Stomach smooth muscle (tissue), 2 donors: ENCODE results near the gene PNCK.

ENCODE experiments used
- H3K27ac ChIP-seq: one replicate; pipeline ENCODE4 v1.7.0; 2013; ENCODE audit warnings: mild to moderate bottlenecking, low read length, inconsistent platforms
- H3K27me3 ChIP-seq, 2 donors: one replicate each; pipeline ENCODE4 v1.7.0; 2013; ENCODE audit warnings: low read length in 2 of 2; ENCODE audit not compliant: insufficient read depth in 2 of 2, control insufficient read depth in 1 of 2
- H3K36me3 ChIP-seq, 2 donors: one replicate each; pipeline ENCODE4 v1.7.0; 2013; ENCODE audit warnings: low read length in 2 of 2; ENCODE audit not compliant: control insufficient read depth in 2 of 2, insufficient read depth in 2 of 2
- H3K4me1 ChIP-seq: one replicate; pipeline ENCODE4 v1.7.0; 2013; ENCODE audit warnings: low read length; ENCODE audit not compliant: control insufficient read depth, insufficient read depth
- H3K4me3 ChIP-seq, 2 donors: one replicate each; pipeline ENCODE4 v1.7.0; 2013; ENCODE audit warnings: low read length in 2 of 2
- H3K9ac ChIP-seq, 2 donors: one replicate each; pipeline ENCODE4 v1.7.0; 2013; ENCODE audit warnings: low read length in 2 of 2, mild to moderate bottlenecking in 1 of 2
- H3K9me3 ChIP-seq, 2 donors: one replicate each; pipeline ENCODE4 v1.7.0; 2013; ENCODE audit warnings: low read length in 2 of 2; ENCODE audit not compliant: control insufficient read depth in 2 of 2
- donor health status: healthy.
- donor health status: Pancreatic carcinoma.

The PNCK gene

DNA sequence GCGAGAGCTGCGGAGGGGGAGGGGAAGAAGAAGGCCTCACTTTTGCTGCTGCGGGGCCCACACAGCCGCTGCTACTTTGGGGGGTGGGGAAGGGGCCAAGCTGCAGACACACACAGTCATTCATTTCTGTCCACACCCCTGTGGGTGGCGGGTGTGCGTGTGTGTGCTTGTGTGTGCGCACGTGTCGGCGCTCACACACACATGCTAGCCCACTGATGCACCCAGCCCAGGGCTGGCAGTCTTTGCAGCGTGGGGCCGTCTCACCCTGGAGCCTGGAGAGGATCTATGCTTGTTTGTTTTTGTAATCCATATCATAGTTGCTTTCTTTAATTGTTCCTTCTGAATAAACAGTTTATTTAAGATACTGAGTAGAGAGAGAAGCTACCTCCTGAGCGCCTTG, 22.7 kb downstream of the PNCK start:
- Histone ChIP-seq H3K27me3 (peaks cover 19 to 28% of the 10 kb centered on the region in 2 donors), H3K4me3 (no peak overlapping the region), H3K36me3 (no peaks in the 10 kb centered on the region), H3K4me1 (peaks cover 7% of the 10 kb centered on the region), H3K9me3 (peaks cover 0 to 10% of the 10 kb centered on the region in 2 donors), H3K27ac (no peak overlapping the region), H3K9ac (no peak overlapping the region)

DNA sequence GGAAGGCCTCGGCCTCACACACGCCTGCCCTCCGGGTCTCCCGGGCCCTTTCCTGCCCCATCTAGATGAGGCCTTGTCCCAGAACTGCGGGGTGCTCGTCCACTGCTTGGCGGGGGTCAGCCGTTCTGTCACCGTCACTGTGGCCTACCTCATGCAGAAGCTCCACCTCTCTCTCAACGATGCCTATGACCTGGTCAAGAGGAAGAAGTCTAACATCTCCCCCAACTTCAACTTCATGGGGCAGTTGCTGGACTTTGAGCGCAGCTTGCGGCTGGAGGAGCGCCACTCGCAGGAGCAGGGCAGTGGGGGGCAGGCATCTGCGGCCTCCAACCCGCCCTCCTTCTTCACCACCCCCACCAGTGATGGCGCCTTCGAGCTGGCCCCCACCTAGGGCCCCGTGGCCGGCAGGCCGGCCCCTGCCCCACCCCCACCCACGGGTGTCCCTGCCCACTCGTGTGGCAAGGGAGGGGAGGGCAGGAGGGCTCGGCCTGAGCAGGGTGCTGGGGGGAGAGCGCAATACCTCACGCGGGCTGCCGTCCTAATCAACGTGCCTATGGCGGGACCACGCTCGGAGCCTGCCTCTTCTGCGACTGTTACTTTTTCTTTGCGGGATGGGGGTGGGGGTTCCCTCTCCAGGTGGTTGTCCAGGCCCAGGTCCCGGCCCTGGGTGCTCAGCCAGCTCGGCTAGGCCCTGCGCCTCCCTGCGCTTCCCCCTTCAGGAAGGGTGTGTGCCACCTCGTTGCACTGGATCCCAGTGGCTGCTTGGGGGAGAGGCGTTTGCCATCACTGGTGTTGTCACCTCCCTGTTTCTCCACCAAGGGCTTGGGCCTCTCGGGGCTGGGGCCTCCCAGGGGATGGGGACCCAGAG, 23.5 kb downstream of the PNCK start:
- Histone ChIP-seq H3K9ac (no peak overlapping the region), H3K4me1 (peaks cover 7% of the 10 kb centered on the region), H3K9me3 (peaks cover 0 to 10% of the 10 kb centered on the region in 2 donors), H3K36me3 (no peaks in the 10 kb centered on the region), H3K4me3 (no peak overlapping the region), H3K27me3 (peaks cover 27 to 35% of the 10 kb centered on the region in 2 donors), H3K27ac (no peak overlapping the region)

DNA sequence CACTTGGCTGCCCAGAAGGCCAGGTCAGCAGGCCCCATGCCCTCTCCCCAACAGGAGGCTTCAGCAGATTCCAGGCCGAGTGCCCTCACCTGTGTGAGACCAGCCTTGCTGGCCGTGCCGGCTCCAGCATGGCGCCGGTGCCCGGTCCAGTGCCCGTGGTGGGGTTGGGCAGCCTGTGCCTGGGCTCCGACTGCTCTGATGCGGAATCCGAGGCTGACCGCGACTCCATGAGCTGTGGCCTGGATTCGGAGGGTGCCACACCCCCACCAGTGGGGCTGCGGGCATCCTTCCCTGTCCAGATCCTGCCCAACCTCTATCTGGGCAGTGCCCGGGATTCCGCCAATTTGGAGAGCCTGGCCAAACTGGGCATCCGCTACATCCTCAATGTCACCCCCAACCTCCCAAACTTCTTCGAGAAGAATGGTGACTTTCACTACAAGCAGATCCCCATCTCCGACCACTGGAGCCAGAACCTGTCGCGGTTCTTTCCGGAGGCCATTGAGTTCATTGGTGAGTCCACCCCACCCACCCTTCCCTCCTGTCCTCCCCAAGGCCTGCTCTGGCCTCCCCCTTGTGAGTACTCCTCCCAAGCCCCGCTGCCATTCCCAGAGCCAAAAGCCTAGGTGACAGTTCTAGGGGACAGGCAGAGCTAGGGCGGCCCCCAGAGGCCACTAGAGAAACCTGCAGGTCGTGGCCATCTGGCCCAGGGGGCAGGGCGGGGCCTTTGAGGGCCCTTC, 24.3 kb downstream of the PNCK start:
- Histone ChIP-seq H3K36me3 (no peaks in the 10 kb centered on the region), H3K9ac (no peak overlapping the region), H3K27me3 (peaks cover 31 to 42% of the 10 kb centered on the region in 2 donors), H3K9me3 (peaks cover 0 to 10% of the 10 kb centered on the region in 2 donors), H3K4me3 (no peak overlapping the region), H3K4me1 (peaks cover 11% of the 10 kb centered on the region), H3K27ac (no peak overlapping the region)

DNA sequence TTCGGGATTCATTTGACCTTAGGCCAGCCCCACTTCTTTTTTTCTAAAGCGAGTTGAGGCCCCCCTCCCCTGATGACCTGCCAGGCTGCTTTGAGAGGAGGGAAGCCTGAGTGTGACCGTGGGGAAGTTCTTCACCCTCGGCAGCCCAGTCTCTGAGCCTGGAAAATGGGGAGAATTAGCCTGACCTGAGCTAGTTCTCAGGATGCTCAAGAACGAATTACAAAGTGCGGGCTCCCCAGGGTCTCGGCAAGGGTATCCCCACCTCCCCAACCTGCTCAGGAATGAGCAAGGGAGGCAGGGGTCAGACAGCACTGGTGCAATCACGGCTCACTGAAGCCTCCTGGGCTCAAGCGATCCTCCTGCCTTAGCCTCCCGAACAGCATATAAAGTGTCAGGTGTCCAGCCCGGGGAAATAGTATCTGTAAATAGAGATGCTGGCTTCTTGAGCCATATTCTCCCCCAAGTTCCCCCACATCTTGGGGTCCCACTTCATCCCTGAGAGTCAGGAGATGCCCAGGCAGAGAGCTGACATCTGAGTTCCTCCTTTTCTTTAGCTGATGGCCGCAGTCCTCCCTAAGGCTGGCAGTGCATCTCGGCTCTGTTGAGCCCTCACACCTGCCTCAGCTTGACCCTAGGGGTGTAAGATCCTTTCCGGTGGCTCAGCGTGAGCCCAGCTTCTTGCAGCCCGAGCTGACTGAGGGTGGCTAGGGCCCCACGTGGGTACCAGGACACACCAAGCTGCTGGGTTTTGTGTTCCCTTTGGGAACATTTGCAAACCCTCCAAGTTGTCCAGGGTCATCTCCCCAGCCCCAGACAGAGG, 25.0 kb downstream of the PNCK start:
- Histone ChIP-seq H3K4me3 (no peak overlapping the region), H3K27me3 (peaks cover 35 to 44% of the 10 kb centered on the region in 2 donors)

DNA sequence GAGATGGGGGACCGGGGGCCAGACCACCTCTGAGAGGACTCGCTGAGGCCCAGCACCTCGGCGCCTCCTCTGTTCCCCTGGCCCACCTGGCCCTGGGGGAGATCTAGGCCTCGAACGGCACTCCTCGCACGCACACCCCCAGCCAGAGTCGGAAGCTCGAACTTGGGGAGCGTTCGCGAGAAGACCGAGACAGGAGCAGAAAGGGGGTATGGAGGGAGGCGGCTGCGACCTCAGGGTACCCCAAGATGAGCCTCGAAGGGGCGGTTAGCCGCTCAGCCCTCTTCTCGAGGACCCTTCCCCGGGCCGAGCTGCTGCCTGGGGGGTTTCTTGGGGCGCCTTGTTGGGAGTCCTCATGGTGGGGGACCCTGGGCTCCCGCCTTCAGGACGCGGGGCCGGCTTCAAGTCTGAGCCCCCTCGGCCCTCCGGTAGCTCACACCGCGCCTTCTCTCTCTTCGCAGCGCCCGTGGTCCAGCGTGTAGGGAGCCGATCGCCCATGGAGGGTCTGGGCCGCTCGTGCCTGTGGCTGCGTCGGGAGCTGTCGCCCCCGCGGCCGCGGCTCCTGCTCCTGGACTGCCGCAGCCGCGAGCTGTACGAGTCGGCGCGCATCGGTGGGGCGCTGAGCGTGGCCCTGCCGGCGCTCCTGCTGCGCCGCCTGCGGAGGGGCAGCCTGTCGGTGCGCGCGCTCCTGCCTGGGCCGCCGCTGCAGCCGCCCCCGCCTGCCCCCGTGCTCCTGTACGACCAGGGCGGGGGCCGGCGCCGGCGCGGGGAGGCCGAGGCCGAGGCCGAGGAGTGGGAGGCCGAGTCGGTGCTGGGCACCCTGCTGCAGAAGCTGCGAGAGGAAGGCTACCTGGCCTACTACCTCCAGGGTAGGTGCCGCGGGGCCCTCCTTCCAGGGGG, 25.9 kb downstream of the PNCK start:
- no peaks in the 10 kb centered on the region for H3K9me3 ChIP-seq
- no peaks in the 10 kb centered on the region for H3K36me3 ChIP-seq
- peaks cover 18% of the 10 kb centered on the region for H3K4me1 ChIP-seq
- no peak overlapping the region for H3K9ac ChIP-seq
- peak overlapping the region in 1 of 2 donors; percentile 8 for H3K4me3 ChIP-seq
- H3K27me3 ChIP-seq: peaks cover 42 to 50% of the 10 kb centered on the region in 2 donors
- no peak overlapping the region for H3K27ac ChIP-seq

More for the DNA sequence above, 25.0 kb downstream of the PNCK start:
- H3K9me3 ChIP-seq: peaks cover 0 to 3% of the 10 kb centered on the region in 2 donors
- H3K36me3 ChIP-seq: no peaks in the 10 kb centered on the region
- peaks cover 17% of the 10 kb centered on the region for H3K4me1 ChIP-seq
- no peak overlapping the region for H3K27ac ChIP-seq
- no peak overlapping the region for H3K9ac ChIP-seq

DNA sequence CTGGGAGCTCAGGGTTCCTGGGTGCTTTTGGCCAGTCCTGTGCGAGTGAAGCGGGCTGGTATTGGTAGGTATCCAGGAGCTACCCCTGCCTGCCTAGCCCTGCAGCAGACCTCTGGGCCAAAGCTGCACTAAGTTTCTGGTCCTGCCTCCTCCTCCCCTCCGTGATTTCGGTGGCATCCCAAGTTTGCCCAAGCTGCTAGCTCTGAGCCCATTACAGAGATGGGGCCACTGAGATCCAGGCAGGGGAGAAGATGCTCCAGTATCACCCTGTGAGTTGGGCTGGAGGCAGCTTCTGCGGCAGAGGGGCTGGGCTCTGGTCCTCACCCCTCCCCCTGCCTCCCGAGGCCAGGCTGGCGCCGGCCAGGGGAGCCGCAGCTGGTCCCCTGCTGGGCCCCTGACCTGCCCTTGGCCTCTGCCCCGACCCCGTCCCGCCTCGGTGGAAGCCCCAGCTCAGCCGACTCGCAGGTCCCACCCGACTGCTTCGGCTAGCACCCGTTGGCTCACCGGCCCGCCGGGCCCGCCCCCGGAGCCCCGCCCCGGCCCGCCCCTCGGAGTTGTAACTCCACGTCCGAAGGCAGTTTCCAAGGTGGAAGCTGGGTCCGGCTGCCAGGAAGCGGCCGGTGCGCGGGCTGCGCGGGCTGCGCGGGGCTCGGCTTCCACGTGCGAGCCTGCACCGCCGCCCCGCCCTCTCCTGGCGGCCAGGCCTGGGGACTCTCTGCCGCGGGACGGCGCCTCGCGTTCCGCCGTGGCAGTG, 26.8 kb downstream of the PNCK start, which contains the start of gene DUSP9:
TSS of gene DUSP9 (plus strand) at position 584 of the 754 bp plus-strand sequence. CDS start 751 bp downstream, outside the sequence.
- H3K9me3 ChIP-seq: no peaks in the 10 kb centered on the region
- H3K27ac ChIP-seq: no peak within 1 kb of the TSS
- H3K4me3 ChIP-seq: peak within 1 kb of the TSS in 1 of 2 donors; percentile 8
- peaks cover 20% of the 10 kb centered on the region for H3K4me1 ChIP-seq
- H3K36me3 ChIP-seq: no peaks in the 10 kb centered on the region
- peaks cover 44 to 53% of the 10 kb centered on the region in 2 donors for H3K27me3 ChIP-seq
- no peak within 1 kb of the TSS for H3K9ac ChIP-seq

DNA sequence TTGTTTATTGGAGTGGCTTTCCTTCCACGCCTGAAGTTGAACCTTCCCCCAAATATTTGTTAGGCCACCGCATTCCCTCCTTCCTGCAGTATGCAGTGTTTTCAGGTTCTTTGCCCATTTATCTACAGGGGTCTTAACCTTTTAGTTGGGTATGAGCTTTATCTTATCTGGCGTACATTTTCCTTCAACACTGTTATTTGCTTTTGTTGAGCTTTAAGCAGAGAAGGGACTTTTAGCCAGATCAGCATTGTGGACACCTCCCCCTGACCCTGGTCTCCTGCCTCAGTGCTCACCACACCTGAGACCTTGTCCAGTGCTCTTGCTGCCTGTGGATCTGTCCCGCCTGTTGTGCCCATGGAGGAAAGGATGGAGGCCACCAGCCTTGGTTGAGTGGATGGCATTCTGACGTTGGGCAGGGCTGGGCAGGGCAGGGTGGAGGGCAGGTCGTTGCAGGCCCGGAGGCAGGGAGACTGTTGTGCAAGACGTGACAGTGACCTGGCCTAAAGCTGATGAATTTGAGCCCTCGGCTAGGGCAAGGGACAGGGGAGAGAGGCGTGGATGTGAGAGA, 27.6 kb downstream of the PNCK start:
- Histone ChIP-seq H3K27me3 (peaks cover 48 to 60% of the 10 kb centered on the region in 2 donors), H3K4me1 (peaks cover 20% of the 10 kb centered on the region), H3K9me3 (no peaks in the 10 kb centered on the region), H3K4me3 (no peak overlapping the region), H3K27ac (no peak overlapping the region), H3K36me3 (no peaks in the 10 kb centered on the region), H3K9ac (no peak overlapping the region)

DNA sequence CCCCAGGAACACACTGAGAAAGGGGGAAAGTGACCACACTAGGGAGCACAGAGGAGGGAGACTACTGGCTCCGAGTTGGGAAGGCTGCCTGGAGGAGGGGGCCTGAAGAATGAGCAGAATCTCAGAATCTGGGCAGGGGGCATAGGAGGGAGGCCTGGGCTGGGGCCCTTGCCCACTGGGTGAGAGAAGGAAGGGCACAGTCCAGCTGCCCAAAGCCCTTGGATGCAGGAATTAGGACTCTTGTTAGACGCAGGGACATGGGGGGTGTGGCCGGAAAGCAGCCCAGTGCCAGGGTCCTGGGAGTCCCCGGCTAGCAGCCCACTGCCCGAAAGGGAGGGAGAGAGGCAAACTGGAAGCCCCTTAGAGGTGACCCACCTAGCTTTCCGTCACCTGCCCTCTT, 28.5 kb downstream of the PNCK start:
- H3K27me3 ChIP-seq: peaks cover 48 to 65% of the 10 kb centered on the region in 2 donors
- no peak overlapping the region for H3K4me3 ChIP-seq
- H3K9me3 ChIP-seq: no peaks in the 10 kb centered on the region
- H3K27ac ChIP-seq: no peak overlapping the region
- peaks cover 20% of the 10 kb centered on the region for H3K4me1 ChIP-seq
- H3K9ac ChIP-seq: no peak overlapping the region
- H3K36me3 ChIP-seq: no peaks in the 10 kb centered on the region
